ENCODE results near the gene PATZ1.

DNA sequence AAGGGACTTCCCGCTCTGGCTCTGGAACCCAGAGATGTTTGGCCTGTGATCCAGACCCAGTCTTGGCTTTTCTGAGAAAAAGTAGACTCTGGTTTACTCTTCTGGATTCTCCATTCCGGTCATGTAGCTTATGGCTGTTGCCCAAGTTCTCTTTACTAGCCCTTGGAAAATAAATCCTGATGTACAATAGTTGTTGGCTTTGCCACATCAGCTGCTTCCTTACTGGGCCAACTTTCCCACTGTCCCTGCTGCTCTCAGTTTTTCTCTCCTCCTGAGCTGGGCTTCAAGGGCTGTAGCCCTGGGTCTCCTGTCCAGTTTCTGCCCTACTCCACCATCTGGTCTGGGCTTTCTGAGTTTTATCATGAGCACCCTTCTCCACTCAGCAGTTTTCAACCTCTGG lies 12.5 kb downstream of the PATZ1 start:
- no peak for TF ChIP-seq EZH2phosphoT487 (IDR thresholded peaks at IDR 0.05; ENCODE audit: low read depth, severe bottlenecking, unreplicated experiment)
- TF ChIP-seq, protein P1, sequence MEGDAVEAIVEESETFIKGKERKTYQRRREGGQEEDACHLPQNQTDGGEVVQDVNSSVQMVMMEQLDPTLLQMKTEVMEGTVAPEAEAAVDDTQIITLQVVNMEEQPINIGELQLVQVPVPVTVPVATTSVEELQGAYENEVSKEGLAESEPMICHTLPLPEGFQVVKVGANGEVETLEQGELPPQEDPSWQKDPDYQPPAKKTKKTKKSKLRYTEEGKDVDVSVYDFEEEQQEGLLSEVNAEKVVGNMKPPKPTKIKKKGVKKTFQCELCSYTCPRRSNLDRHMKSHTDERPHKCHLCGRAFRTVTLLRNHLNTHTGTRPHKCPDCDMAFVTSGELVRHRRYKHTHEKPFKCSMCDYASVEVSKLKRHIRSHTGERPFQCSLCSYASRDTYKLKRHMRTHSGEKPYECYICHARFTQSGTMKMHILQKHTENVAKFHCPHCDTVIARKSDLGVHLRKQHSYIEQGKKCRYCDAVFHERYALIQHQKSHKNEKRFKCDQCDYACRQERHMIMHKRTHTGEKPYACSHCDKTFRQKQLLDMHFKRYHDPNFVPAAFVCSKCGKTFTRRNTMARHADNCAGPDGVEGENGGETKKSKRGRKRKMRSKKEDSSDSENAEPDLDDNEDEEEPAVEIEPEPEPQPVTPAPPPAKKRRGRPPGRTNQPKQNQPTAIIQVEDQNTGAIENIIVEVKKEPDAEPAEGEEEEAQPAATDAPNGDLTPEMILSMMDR (IDR thresholded peaks at IDR 0.05; ENCODE audit: poor library complexity): no peak
